ENCODE results near the gene PATE4.
"Not testable (repeated sequence)": the region's sequence is repeated elsewhere in the genome, so short reads cannot be mapped to it uniquely, and the experiment has no call there.

Gene PATE4

DNA sequence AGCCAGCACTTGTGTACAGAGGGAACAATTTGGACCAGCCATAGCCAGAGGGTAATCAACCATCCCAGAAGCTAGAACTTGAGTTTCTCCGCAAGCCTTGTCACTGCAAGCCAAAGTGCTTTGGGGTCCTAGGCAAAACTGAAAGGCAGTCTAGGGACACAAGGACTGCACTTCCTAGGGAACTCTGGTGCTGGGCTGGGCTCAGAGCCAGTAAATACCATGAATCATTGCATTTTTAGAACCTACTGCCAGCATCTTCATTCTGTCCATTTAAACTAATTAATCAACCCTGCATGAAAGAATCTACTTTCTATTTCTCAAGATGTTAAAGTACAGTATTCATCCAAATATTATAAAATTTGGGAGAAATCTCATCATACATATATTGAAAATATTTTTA, 25.2 kb upstream of the PATE4 start:
- no peak for DNase-seq (ENCODE audit: low read depth)
- TF ChIP-seq, protein P1, sequence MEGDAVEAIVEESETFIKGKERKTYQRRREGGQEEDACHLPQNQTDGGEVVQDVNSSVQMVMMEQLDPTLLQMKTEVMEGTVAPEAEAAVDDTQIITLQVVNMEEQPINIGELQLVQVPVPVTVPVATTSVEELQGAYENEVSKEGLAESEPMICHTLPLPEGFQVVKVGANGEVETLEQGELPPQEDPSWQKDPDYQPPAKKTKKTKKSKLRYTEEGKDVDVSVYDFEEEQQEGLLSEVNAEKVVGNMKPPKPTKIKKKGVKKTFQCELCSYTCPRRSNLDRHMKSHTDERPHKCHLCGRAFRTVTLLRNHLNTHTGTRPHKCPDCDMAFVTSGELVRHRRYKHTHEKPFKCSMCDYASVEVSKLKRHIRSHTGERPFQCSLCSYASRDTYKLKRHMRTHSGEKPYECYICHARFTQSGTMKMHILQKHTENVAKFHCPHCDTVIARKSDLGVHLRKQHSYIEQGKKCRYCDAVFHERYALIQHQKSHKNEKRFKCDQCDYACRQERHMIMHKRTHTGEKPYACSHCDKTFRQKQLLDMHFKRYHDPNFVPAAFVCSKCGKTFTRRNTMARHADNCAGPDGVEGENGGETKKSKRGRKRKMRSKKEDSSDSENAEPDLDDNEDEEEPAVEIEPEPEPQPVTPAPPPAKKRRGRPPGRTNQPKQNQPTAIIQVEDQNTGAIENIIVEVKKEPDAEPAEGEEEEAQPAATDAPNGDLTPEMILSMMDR (IDR thresholded peaks at IDR 0.05; ENCODE audit: control insufficient read depth, extremely low read depth, insufficient read depth) = no peak
- no peak overlapping the region for H3K4me3 ChIP-seq (ENCODE audit: low read depth, low read length)

DNA sequence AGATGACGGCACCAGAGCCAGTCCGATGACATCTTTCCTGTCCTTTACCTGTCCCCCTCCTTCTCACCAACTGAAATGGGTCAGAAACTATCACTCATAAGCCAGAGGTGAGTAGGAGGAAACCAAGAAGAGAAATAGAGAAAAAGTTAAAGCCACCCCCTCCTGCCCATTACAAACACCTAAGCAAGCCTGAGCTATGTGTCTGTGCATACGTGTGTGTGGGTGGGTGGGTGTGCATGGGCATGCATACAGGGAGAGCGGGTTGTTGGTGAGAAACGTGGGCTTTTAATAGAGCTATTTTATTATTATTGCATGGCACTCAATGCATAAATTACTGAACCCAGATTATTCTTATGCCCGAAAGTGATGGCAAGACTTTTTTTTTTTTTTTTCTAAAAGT, 2.6 kb downstream of the PATE4 start:
- H3K4me3 ChIP-seq (ENCODE audit: low read depth, low read length) = no peak overlapping the region
- no peak for DNase-seq (ENCODE audit: low read depth)
- TF ChIP-seq, protein P1 (IDR thresholded peaks at IDR 0.05; ENCODE audit: control insufficient read depth, extremely low read depth, insufficient read depth) = no peak

DNA sequence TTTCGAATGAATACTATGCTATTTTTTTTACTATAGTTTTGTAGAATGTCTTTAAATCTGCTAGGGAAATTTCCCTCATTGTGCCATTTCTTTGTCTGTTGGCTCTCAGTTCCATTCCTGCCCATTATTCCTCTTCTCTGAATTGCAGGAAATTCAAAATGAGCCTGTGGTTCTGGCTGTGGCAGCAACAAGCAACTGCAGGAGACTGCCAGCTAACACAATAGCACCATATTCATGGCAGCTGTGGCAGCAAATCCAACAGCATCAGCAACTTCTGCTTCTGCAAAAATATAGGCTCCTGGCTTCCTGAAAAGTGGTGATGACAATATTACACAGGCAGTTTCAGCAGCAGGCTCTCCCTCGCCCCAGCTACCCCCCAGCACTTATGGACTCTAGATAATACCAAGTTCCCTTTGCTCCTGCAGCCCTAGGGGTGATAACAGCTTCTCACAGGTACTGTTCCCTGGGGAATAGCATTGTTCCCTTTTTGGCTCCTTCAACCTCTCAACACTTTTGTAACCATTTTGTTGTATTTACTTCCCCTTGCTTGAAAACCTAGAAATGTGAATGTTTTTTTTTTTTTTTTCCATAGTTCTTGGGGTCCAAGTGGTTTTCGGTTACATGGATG, 9.3 kb downstream of the PATE4 start:
- H3K4me3 ChIP-seq (ENCODE audit: low read depth, low read length) = no peak overlapping the region
- DNase-seq (ENCODE audit: low read depth) = no peak
- TF ChIP-seq, protein P1 (IDR thresholded peaks at IDR 0.05; ENCODE audit: control insufficient read depth, extremely low read depth, insufficient read depth) = no peak

DNA sequence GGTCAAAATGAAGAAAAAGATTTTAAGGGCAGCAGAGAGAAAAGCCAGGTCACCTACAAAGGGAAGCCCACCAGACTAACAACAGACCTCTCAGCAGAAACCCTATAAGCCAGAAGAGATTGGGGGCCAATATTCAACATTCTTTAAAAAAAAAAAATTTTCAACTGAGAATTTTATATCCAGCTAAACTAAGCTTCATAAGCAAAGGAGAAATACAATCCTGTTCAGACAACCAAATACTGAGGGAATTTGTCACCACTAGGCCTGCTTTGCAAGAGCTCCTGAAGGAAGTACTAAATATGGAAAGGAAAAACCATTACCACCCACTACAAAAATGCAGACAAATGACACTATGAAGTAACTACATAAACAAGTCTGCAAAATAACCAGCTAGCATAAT, 13.1 kb downstream of the PATE4 start:
- H3K4me3 ChIP-seq (ENCODE audit: low read depth, low read length) = no peak overlapping the region
- TF ChIP-seq, protein P1 (IDR thresholded peaks at IDR 0.05; ENCODE audit: control insufficient read depth, extremely low read depth, insufficient read depth) = no peak
- DNase-seq (ENCODE audit: low read depth) = no peak

DNA sequence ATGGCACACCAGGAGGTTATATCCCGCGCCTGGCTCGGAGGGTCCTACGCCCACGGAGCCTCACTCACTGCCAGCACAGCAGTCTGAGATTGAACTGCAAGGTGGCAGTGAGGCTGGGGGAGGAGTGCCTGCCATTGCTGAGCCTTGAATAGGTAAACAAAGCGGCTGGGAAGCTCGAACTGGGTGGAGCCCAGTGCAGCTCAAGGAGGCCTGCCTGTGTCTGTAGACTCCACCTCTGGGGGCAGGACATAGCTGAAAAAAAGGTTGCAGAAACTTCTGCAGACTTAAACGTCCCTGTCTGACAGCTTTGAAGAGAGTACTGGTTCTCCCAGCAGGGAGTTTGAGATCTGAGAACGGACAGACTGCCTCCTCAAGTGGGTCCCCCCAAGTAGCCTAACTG, 24.6 kb downstream of the PATE4 start:
- DNase-seq (ENCODE audit: low read depth); H3K4me3 ChIP-seq (ENCODE audit: low read depth, low read length): not testable (repeated sequence)

DNA sequence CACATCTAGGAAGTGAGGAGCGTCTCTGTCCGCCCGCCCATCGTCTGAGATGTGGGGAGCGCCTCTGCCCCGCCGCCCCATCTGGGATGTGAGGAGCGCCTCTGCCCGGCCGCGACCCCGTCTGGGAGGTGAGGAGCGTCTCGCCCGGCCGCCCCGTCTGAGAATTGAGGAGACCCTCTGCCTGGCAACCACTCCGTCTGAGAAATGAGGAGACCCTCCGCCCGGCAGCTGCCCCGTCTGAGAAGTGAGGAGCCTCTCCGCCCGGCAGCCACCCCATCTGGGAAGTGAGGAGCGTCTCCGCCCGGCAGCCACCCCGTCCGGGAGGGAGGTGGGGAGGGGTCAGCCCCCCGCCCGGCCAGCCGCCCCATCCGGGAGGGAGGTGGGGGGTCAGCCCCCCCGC, 29.7 kb downstream of the PATE4 start:
- H3K4me3 ChIP-seq (ENCODE audit: low read depth, low read length); DNase-seq (ENCODE audit: low read depth): not testable (repeated sequence)

DNA sequence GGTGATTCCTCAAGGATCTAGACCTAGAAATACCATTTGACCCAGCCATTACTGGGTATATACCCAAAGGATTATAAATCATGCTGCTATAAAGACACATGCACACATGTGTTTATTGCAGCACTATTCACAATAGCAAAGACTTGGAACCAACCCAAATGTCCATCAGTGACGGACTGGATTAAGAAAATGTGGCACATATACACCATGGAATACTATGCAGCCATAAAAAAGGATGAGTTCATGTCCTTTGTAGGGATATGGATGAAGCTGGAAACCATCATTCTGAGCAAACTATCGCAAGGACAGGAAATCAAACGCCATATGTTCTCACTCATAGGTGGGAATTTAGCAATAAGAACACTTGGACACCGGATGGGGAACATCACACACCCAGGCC, 32.2 kb downstream of the PATE4 start:
- H3K4me3 ChIP-seq (ENCODE audit: low read depth, low read length); DNase-seq (ENCODE audit: low read depth): not testable (repeated sequence)

DNA sequence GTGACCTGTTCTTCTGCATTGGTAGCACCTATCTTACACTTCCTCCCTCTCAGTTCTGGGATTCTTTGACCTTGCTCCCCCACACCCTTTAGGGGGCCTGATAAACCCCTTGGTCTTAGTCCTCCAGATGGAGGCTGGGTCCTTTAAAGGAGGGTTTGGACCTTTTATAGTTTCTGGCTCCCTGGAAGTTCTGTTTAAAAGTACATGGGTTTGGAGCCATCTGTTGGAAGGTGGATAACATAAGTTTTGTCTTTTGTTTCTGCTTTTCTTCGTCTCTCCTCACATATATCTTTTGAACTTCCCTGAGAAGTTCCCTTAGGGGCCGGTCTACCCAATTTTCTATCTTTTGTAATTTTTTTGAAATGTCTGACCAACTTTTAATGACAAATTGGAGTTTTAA, 36.4 kb downstream of the PATE4 start:
- H3K4me3 ChIP-seq (ENCODE audit: low read depth, low read length) = no peak overlapping the region
- TF ChIP-seq, protein P1 (IDR thresholded peaks at IDR 0.05; ENCODE audit: control insufficient read depth, extremely low read depth, insufficient read depth) = no peak
- DNase-seq (ENCODE audit: low read depth) = no peak

All from LNCaP clone FGC (cell line).